Effector memory CD4-positive, alpha-beta T cell (primary cell): ENCODE results near the gene RNF150.

ENCODE experiments used
- DNase-seq, 3 donors: peaks; one replicate each; pipeline ENCODE4 v3.0.0-alpha.2; 2020
- H3K27ac ChIP-seq: 2 replicates; pipeline ENCODE4 v1.7.0; 2013; ENCODE audit warnings: mild to moderate bottlenecking, low read length, moderate library complexity; ENCODE audit not compliant: insufficient read depth, poor library complexity, severe bottlenecking
- H3K27me3 ChIP-seq: replicated peaks from 2 replicates; pipeline ENCODE4 v1.7.0; 2013; ENCODE audit warnings: mild to moderate bottlenecking, low read length; ENCODE audit not compliant: insufficient read depth, control insufficient read depth, poor library complexity, severe bottlenecking
- H3K36me3 ChIP-seq: 2 replicates; pipeline ENCODE4 v1.7.0; 2013; ENCODE audit warnings: mild to moderate bottlenecking, low read length, moderate library complexity; ENCODE audit not compliant: control insufficient read depth, insufficient read depth
- H3K4me1 ChIP-seq: 2 replicates; pipeline ENCODE4 v1.7.0; 2013; ENCODE audit warnings: low read length, mild to moderate bottlenecking; ENCODE audit not compliant: control insufficient read depth, insufficient read depth, poor library complexity, severe bottlenecking
- H3K4me3 ChIP-seq: 2 replicates; pipeline ENCODE4 v1.7.0; 2013; ENCODE audit warnings: low read length, low read depth, mild to moderate bottlenecking; ENCODE audit not compliant: insufficient read depth, poor library complexity, severe bottlenecking
- H3K9me3 ChIP-seq: 2 replicates; pipeline ENCODE4 v1.7.0; 2013; ENCODE audit warnings: mild to moderate bottlenecking, low read length, moderate library complexity; ENCODE audit not compliant: control insufficient read depth

RNF150 gene

DNA sequence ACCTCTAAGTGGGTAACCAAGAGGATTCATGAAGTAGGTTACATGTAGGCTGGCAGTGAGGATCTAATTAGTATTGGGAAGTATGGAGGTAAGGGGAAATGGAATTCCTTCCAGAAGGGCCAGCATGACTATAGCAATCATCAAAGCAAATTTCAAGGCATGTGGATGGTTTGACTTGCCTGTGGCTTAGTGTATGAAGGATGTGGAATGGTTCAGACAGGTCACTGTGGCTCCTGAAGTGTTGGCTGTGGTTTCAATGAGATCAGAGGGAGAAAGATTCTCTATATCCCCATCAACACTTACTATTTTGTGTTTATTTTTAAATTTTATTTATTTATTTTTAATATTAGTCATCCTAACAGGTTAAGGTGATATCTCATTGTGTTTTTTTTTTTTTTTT is 255.5 kb downstream of the RNF150 start:
- no peaks in the 10 kb centered on the region for H3K9me3 ChIP-seq
- no peaks in the 10 kb centered on the region for H3K27me3 ChIP-seq
- no peaks in the 10 kb centered on the region for H3K36me3 ChIP-seq
- no peaks in the 10 kb centered on the region for H3K4me1 ChIP-seq
- DNase-seq: no peak
- H3K27ac ChIP-seq: no peak overlapping the region
- H3K4me3 ChIP-seq: no peak overlapping the region

DNA sequence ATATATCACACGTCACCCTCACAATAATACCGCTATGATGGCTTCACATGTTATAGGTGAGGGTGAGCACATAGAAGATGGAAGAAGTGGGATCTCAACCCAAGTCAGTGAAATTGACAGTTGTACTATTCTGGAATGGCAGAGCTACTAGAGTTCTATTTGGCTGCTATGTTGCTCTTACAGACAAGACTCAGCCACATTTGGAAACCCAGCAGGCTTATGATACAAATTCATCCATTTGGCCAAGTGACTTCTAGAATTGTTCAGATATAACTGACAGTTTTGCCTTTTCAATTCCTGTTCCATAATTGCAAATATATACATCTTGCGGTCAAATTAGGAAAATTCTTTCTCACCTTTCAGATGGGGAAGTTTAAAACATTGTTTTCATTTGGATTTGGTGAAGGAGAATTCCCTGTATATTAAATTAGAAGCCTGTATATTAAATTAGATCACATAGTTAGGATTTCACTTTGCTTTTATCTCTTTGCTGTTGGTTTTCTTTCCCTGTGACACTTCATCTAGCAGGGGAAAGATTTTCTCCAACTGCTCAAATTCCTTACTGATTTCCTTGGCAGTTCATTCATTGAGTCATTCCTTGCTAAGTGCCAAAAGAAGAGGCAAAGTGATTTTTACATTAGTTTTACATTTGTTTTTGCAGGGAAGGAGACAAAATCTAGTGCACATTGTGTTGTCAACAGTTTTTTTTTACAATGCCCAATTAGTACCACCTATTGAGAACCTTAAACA is 256.5 kb downstream of the RNF150 start:
- no peaks in the 10 kb centered on the region for H3K9me3 ChIP-seq
- no peaks in the 10 kb centered on the region for H3K4me1 ChIP-seq
- H3K27ac ChIP-seq: no peak overlapping the region
- H3K4me3 ChIP-seq: no peak overlapping the region
- no peaks in the 10 kb centered on the region for H3K36me3 ChIP-seq
- no peaks in the 10 kb centered on the region for H3K27me3 ChIP-seq
- DNase-seq: no peak

DNA sequence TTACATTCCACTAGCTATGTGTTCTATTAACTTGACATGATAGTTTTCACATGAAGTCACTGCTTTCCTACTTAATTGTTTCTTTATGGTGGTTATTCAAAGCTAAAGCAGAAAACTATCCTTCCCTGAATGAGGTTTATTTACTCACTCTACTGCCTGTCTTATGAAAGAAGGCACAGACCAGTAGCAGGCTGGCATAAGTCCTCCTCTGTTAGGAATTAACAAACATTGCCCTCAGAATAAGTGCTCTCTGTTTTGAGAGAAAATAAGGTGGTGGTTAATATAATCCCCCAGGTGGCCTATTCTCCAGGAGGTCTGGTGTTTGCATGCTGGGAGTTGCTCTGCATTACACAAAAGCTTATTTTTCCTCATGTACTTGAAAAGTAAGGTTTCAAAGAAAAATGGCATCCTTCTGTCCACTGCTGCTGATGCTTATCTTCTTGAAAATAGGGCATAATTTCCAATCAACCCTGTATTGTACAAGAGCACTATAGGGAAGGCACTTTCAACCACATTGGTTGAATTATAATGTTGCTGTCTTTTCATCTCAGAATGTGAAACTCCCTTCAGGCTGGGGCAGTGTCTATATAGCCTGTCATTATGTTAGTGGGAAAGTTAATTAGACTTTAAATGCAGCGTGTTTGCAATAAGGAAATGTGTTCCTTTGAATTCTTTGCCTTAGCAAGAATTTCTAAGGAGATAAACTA is 257.4 kb downstream of the RNF150 start:
- H3K4me1 ChIP-seq: no peaks in the 10 kb centered on the region
- H3K27me3 ChIP-seq: no peaks in the 10 kb centered on the region
- no peak for DNase-seq

DNA sequence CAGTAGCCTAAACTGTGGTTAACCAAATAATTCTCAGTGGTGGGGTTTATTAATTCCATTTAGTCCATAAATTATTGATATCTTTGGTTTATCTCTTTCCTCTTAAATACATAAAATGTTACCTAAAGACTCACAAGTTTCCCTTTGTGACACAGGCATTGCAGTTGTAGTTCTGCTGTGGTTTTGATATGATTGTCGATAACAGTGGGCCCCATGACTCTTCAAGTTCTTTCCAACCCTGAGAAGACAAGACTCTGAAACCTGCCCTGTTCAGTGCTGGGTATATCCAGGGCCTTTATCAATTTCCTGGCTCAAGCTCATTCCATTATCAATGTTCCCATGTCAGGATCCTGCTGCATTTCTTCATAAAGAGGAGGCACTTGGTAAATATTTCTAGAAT is 259.2 kb downstream of the RNF150 start:
- no peak overlapping the region for H3K4me3 ChIP-seq
- H3K4me1 ChIP-seq: no peaks in the 10 kb centered on the region
- H3K27me3 ChIP-seq: no peaks in the 10 kb centered on the region
- no peak overlapping the region for H3K27ac ChIP-seq
- DNase-seq: no peak
- no peaks in the 10 kb centered on the region for H3K36me3 ChIP-seq
- no peaks in the 10 kb centered on the region for H3K9me3 ChIP-seq

More for the DNA sequence above, 257.4 kb downstream of the RNF150 start:
- Histone ChIP-seq H3K27ac (no peak overlapping the region), H3K4me3 (no peak overlapping the region), H3K36me3 (no peaks in the 10 kb centered on the region), H3K9me3 (no peaks in the 10 kb centered on the region)

DNA sequence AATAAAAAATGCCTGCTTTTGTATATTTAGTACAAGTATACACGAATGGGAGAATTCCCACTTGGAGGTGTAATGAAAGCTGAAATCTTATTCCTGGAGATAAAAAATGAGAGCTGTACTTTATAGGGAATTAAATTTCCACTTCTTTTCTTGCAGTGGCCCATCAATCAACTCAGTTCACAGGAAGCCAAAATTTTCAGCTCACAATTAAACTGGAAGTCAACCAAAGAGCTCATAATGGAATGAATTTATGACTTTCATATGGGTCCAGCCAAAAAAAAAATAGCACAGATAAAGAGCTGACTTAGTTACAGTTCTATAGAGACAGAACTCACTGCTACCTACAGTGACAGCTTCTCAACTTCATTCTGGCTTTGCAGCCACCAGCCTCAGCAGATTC is 261.9 kb downstream of the RNF150 start:
- no peak overlapping the region for H3K27ac ChIP-seq
- no peaks in the 10 kb centered on the region for H3K36me3 ChIP-seq
- no peak overlapping the region for H3K4me3 ChIP-seq
- no peaks in the 10 kb centered on the region for H3K4me1 ChIP-seq
- DNase-seq: no peak
- no peaks in the 10 kb centered on the region for H3K9me3 ChIP-seq
- H3K27me3 ChIP-seq: no peaks in the 10 kb centered on the region

DNA sequence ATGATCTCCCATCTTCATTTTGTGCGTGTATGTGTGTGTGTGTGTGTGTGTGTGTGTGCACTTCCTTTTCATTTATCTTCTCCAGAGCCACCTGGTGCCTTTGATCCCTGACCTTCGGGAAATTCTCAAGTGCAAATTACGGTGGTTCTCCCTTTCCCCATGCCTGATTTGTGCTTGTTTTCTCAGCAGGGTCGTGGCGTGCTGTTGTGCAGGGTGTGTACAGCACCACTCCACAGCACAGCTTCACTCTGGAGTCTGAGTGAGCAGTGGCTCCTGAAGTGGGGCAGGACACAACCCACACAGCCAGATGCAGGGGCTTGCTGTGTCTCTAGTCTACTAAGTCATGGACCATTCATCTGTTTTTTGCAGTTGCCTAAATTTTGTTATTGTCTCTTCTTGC is 262.8 kb downstream of the RNF150 start:
- H3K27ac ChIP-seq: no peak overlapping the region
- no peak overlapping the region for H3K4me3 ChIP-seq
- no peak for DNase-seq
- H3K9me3 ChIP-seq: no peaks in the 10 kb centered on the region
- H3K4me1 ChIP-seq: no peaks in the 10 kb centered on the region
- no peaks in the 10 kb centered on the region for H3K36me3 ChIP-seq
- no peaks in the 10 kb centered on the region for H3K27me3 ChIP-seq

DNA sequence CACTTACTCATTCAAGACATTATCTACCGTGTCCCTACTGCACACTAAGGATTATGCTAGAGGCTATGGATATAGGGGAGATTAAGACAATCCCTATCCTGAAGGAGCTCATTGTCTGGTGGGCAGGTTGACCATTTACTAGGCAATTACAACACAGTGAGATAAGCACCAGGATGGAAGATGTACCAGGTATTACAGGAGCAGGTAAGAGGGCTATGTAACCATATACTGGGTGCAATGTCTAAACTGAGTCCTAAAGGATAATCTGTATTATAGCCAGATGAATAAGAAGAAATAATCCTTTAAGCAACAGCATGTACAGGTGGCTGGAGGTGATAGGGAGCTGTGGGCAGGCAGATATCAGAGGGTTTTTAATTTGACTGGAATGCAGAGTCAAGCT is 263.8 kb downstream of the RNF150 start:
- H3K27me3 ChIP-seq: no peaks in the 10 kb centered on the region
- no peak overlapping the region for H3K27ac ChIP-seq
- no peak overlapping the region for H3K4me3 ChIP-seq
- no peaks in the 10 kb centered on the region for H3K9me3 ChIP-seq
- DNase-seq: no peak
- H3K36me3 ChIP-seq: no peaks in the 10 kb centered on the region
- no peaks in the 10 kb centered on the region for H3K4me1 ChIP-seq

DNA sequence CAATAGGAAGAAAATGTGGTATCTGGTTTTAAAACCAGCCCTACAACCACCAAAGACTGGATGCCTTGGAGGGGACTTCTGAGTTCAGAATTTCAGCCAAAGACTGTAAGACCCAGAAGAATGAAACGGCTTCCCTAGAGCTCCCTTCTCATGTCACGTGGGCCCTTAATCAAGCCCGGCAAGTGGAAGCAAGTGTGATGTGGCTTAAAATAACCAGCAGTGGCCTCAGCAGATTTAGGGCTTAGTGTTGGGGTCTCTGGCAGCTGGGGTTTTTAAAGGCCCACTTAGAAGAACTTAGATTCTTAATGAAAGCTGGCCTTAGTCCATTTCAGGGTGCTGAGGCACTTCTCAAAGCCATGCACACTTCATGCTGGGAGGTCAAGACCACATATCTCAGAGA is 265.9 kb downstream of the RNF150 start:
- H3K27me3 ChIP-seq: no peaks in the 10 kb centered on the region
- no peak for DNase-seq
- H3K27ac ChIP-seq: no peak overlapping the region
- H3K4me1 ChIP-seq: no peaks in the 10 kb centered on the region
- H3K9me3 ChIP-seq: no peaks in the 10 kb centered on the region
- H3K36me3 ChIP-seq: no peaks in the 10 kb centered on the region
- no peak overlapping the region for H3K4me3 ChIP-seq

DNA sequence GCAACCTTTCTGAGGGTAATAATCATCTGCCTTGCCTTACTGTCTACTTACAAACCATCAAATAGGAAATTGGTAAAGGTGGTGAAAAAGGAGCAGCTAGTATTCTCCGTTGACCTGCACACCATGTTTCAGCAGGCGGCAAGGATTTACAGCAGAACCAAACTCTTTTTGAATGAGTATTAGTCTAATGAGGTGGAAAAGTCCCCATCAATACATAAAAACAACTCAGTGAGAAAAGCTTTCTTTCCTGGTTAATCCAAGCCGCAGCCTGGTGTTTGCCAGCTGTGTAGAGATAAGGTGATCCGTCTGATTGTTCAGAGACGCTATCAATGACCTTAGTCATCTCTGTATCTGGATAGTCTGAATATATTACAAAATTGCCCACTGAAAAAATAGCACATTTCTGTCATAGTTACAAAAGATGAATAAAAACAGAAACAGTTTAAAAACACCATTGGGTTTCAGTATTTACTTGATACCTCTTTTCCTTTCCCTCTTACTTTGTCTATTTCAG is 266.7 kb downstream of the RNF150 start:
- no peak for DNase-seq
- H3K9me3 ChIP-seq: no peaks in the 10 kb centered on the region
- no peaks in the 10 kb centered on the region for H3K4me1 ChIP-seq
- no peaks in the 10 kb centered on the region for H3K36me3 ChIP-seq
- no peaks in the 10 kb centered on the region for H3K27me3 ChIP-seq
- H3K27ac ChIP-seq: no peak overlapping the region
- no peak overlapping the region for H3K4me3 ChIP-seq
